Hematopoietic multipotent progenitor cell (in vitro differentiated cells): ENCODE data around the gene CRYL1. TPM values are rescaled to one million over a fixed set of nuclear protein-coding genes. Genes with fewer than 3 reads are reported as not detected.

Experiments
- small RNA-seq: library from RNA; depleted of rRNA; stranded (forward); fragments of <200 nt; gene quantifications from one replicate; pipeline ENCODE3, GENCODE V24; 2012
- total RNA-seq: library from RNA; depleted of rRNA; stranded (reverse); fragments of >200 nt; gene quantifications from one replicate; pipeline ENCODE4 v1.2.3, GENCODE V29; 2012

Gene CRYL1
- total RNA-seq, 1 donor, result 31.8 TPM

Small RNA genes lying within 50 kb of the gene (small RNA-seq; reads per million reads assigned to genes)
- gene MIR4499, result not detected

Other genes with a start within 250 kb of the CRYL1 start
- 7.0 TPM for gene IFT88, start 41.3 kb upstream of the CRYL1 start, total RNA-seq
- 1.9 TPM for gene IL17D, start 177.8 kb upstream of the CRYL1 start, total RNA-seq
- 3.2 TPM for gene EEF1AKMT1, start 248.1 kb upstream of the CRYL1 start, total RNA-seq